ENCODE data around the gene CLEC2A.
"Not testable (repeated sequence)": the region's sequence is repeated elsewhere in the genome, so short reads cannot be mapped to it uniquely, and the experiment has no call there.

Gene CLEC2A

GRCh38 chr12:9881988-9882387, 50.2 kb downstream of the CLEC2A start:
- POLR2A ChIA-PET: no interaction called here
- no peak for DNase-seq (ENCODE audit: low read depth, low spot score)
- TF ChIP-seq CTCF (IDR thresholded peaks at IDR 0.05; ENCODE audit: insufficient read depth, low read length, missing control alignments): no peak
- no peak overlapping the region for H3K4me3 ChIP-seq (ENCODE audit: low read depth, low read length)
- CTCF ChIA-PET: no interaction called here

DNA sequence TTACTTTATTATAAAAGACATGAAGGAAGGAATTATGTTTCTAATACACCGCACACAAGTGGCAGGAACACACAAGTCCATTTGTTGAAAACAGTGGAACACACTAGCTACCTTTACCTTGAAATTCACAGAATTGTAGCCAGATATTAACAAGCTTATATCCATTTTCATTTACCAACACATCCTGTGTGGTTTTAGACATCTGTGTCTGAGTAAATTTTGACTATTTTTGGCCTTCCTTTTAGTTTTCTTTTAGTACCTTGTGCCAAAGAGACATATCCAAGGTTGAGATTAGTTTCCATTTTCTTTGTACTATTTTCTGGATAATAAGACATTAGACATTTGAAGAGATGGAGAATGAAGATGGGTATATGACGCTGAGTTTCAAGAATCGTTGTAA, 50.9 kb downstream of the CLEC2A start, which contains the start of gene KLRF2:
KLRF2 (plus strand) TSS at position 244 of the 400 bp plus-strand sequence; CDS start at position 351, 107 bp downstream.
- no peak for TF ChIP-seq CTCF (IDR thresholded peaks at IDR 0.05; ENCODE audit: insufficient read depth, low read length, missing control alignments)
- H3K4me3 ChIP-seq (ENCODE audit: low read depth, low read length): no peak within 1 kb of the TSS
- DNase-seq (ENCODE audit: low read depth, low spot score): no peak
- POLR2A ChIA-PET: no interaction called here
- CTCF ChIA-PET: no interaction called here

DNA sequence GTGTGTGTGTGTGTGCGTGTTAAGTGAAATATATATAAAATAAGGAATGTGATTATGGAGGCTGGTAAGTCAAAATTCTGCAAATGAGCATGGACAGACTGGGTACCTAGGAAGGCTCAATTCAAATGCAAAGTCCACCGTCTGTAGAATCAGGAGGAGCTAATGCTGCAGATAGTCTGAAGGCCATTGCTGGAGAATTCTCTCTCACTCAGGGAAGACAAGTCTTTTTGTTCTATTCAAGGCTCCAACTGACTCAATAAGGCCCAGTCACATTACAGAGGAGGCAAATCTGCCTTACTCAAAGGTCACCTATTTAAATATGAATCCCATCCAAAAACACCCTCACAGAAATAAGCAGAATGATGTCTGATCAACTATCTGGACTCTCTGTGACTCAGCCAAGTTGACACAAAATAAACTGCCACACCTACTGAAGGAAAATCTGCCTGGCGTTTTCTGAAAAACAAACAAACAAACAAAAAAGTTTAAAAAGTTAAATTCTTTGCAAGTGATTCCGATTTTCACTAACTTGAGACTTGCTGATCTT, 51.6 kb downstream of the CLEC2A start:
- ChIA-PET POLR2A (no interaction called here), CTCF (no interaction called here)
- no peak for DNase-seq (ENCODE audit: low read depth, low spot score)
- no peak for TF ChIP-seq CTCF (IDR thresholded peaks at IDR 0.05; ENCODE audit: insufficient read depth, low read length, missing control alignments)
- H3K4me3 ChIP-seq (ENCODE audit: low read depth, low read length): no peak overlapping the region

- DNase-seq (ENCODE audit: low read depth, low spot score); CTCF ChIA-PET; H3K4me3 ChIP-seq (ENCODE audit: low read depth, low read length); POLR2A ChIA-PET: not testable (repeated sequence)
Measured at GRCh38 chr12:9876120-9876519, 56.0 kb downstream of the CLEC2A start.

- ChIA-PET CTCF (interaction anchor here (0.7 to 1.4 kb wide), 2 partner anchors 122 to 123 kb away, joined by 3 read pairs; no protein-coding TSS in a partner anchor), POLR2A (no interaction called here)
- DNase-seq (ENCODE audit: low read depth, low spot score): no peak
- TF ChIP-seq CTCF (IDR thresholded peaks at IDR 0.05; ENCODE audit: insufficient read depth, low read length, missing control alignments): no peak
- H3K4me3 ChIP-seq (ENCODE audit: low read depth, low read length): no peak overlapping the region
Measured at GRCh38 chr12:9872742-9873141, 59.4 kb downstream of the CLEC2A start.

- no peak overlapping the region for H3K4me3 ChIP-seq (ENCODE audit: low read depth, low read length)
- ChIA-PET CTCF (interaction anchor here (1.4 kb wide), 1 partner anchor 121 kb away, joined by 3 read pairs; no protein-coding TSS in a partner anchor), POLR2A (no interaction called here)
- TF ChIP-seq CTCF (IDR thresholded peaks at IDR 0.05; ENCODE audit: insufficient read depth, low read length, missing control alignments): no peak
- DNase-seq (ENCODE audit: low read depth, low spot score): no peak
Measured at GRCh38 chr12:9872162-9872561, 60.0 kb downstream of the CLEC2A start.

- CTCF ChIA-PET: no interaction called here
- no peak overlapping the region for H3K4me3 ChIP-seq (ENCODE audit: low read depth, low read length)
- no peak for TF ChIP-seq CTCF (IDR thresholded peaks at IDR 0.05; ENCODE audit: insufficient read depth, low read length, missing control alignments)
- POLR2A ChIA-PET: no interaction called here
- DNase-seq (ENCODE audit: low read depth, low spot score): no peak
Measured at GRCh38 chr12:9870286-9870866, 61.8 kb downstream of the CLEC2A start.

Measured in AG04449 (cell line).